ENCODE results near the gene SLC37A1.
A peak's percentile ranks its signal among the peaks of the same experiment; 100 is the strongest.

The SLC37A1 gene

DNA sequence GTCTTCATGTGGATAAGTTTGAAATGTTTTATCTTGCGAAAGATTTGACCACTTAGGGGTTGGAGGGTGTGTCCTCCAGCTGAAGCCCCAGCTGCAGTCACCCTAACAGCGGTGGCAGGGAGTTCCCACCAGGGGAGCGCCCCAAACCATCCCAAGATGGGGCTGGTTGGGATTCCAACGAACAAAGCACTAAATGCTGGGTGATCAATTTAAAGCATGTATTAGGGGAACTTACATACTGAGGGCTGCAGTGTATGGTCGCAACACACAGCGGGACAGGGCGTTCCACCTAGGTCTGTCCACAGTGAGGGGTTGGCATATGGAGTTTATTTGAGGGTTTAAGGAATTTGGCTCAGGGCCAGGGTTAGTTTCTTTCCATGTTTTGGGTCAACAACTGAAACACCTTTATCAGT lies 26.3 kb downstream of the SLC37A1 start:
- TF ChIP-seq, protein P1, sequence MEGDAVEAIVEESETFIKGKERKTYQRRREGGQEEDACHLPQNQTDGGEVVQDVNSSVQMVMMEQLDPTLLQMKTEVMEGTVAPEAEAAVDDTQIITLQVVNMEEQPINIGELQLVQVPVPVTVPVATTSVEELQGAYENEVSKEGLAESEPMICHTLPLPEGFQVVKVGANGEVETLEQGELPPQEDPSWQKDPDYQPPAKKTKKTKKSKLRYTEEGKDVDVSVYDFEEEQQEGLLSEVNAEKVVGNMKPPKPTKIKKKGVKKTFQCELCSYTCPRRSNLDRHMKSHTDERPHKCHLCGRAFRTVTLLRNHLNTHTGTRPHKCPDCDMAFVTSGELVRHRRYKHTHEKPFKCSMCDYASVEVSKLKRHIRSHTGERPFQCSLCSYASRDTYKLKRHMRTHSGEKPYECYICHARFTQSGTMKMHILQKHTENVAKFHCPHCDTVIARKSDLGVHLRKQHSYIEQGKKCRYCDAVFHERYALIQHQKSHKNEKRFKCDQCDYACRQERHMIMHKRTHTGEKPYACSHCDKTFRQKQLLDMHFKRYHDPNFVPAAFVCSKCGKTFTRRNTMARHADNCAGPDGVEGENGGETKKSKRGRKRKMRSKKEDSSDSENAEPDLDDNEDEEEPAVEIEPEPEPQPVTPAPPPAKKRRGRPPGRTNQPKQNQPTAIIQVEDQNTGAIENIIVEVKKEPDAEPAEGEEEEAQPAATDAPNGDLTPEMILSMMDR (IDR thresholded peaks at IDR 0.05; ENCODE audit: low read depth, low read length): peak; percentile 13; the same call in 1 of the 2 replicates
- H3K4me3 ChIP-seq (ENCODE audit: low read depth, low read length): no peak overlapping the region

DNA sequence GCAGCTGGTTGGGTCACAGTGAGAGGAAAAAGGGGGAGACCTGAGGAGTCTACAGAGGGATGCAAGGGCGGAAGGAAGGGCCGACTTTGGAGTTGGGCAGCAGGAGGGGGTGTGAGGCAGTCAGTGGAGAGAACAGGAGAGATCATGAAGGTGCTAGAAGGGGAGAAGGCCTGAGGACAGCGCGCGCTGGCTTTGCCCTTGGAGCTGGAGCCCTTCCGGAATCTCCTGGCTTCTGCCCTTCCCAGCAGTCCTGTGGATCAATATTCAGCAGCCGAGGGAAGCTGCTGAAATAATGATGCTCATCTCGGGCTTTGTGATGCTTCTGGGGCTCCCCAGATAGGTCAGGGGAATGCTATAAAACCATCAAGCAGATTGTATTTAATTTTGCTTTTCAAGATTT lies 26.7 kb downstream of the SLC37A1 start:
- no peak overlapping the region for H3K4me3 ChIP-seq (ENCODE audit: low read depth, low read length)
- TF ChIP-seq, protein P1 (IDR thresholded peaks at IDR 0.05; ENCODE audit: low read depth, low read length): no peak

- no peak overlapping the region for H3K4me3 ChIP-seq (ENCODE audit: low read depth, low read length)
- TF ChIP-seq, protein P1 (IDR thresholded peaks at IDR 0.05; ENCODE audit: low read depth, low read length): no peak
Observed at GRCh38 chr21:42541174-42541573, 27.5 kb downstream of the SLC37A1 start.

- H3K4me3 ChIP-seq (ENCODE audit: low read depth, low read length): no peak overlapping the region
- TF ChIP-seq, protein P1 (IDR thresholded peaks at IDR 0.05; ENCODE audit: low read depth, low read length): no peak
Observed at GRCh38 chr21:42541618-42542017, 28.0 kb downstream of the SLC37A1 start.

- TF ChIP-seq, protein P1 (IDR thresholded peaks at IDR 0.05; ENCODE audit: low read depth, low read length): no peak
- H3K4me3 ChIP-seq (ENCODE audit: low read depth, low read length): no peak overlapping the region
Observed at GRCh38 chr21:42542196-42542595, 28.5 kb downstream of the SLC37A1 start.

- H3K4me3 ChIP-seq (ENCODE audit: low read depth, low read length): no peak overlapping the region
- TF ChIP-seq, protein P1 (IDR thresholded peaks at IDR 0.05; ENCODE audit: low read depth, low read length): no peak
Observed at GRCh38 chr21:42542596-42542995, 28.9 kb downstream of the SLC37A1 start.

- TF ChIP-seq, protein P1 (IDR thresholded peaks at IDR 0.05; ENCODE audit: low read depth, low read length): no peak
- H3K4me3 ChIP-seq (ENCODE audit: low read depth, low read length): no peak overlapping the region
Observed at GRCh38 chr21:42543106-42543847, 29.6 kb downstream of the SLC37A1 start.
